GM18907 (cell line): ENCODE measurements around the gene HNF4A.

Experiments
- ATAC-seq: cut with Tn5 transposase; IDR thresholded peaks from one replicate; pipeline ENCODE4 v1.9.1; 2021; ENCODE audit warnings: mild to moderate bottlenecking, moderate library complexity; ENCODE audit not compliant: unreplicated experiment

HNF4A gene

DNA sequence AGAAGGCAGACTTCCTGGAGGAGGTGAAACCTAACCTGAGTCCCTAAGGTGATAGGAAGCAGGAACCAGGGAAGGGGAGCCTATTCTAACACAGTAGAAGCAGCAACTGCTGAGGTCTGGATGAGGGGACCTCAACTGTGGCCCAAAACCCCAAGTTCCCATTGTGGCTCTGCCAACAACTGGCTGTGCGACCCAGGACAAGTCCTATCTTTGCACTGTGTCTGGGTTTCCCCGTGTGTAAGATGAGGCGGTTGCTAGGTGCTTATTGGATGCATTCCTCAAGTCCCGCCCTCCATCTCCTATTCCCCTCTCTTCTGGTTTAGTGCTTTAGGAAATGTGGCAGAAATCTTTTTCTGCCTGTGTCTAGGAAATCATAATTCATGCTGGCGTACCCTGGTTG lies 68.0 kb downstream of the HNF4A start:
- ATAC-seq: no peak

DNA sequence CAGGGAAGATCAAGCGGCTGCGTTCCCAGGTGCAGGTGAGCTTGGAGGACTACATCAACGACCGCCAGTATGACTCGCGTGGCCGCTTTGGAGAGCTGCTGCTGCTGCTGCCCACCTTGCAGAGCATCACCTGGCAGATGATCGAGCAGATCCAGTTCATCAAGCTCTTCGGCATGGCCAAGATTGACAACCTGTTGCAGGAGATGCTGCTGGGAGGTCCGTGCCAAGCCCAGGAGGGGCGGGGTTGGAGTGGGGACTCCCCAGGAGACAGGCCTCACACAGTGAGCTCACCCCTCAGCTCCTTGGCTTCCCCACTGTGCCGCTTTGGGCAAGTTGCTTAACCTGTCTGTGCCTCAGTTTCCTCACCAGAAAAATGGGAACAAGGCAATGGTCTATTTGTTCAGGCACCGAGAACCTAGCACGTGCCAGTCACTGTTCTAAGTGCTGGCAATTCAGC lies 68.6 kb downstream of the HNF4A start:
- ATAC-seq: no peak

GRCh38 chr20:44425923-44426322 lies 70.4 kb downstream of the HNF4A start:
- no peak for ATAC-seq

DNA sequence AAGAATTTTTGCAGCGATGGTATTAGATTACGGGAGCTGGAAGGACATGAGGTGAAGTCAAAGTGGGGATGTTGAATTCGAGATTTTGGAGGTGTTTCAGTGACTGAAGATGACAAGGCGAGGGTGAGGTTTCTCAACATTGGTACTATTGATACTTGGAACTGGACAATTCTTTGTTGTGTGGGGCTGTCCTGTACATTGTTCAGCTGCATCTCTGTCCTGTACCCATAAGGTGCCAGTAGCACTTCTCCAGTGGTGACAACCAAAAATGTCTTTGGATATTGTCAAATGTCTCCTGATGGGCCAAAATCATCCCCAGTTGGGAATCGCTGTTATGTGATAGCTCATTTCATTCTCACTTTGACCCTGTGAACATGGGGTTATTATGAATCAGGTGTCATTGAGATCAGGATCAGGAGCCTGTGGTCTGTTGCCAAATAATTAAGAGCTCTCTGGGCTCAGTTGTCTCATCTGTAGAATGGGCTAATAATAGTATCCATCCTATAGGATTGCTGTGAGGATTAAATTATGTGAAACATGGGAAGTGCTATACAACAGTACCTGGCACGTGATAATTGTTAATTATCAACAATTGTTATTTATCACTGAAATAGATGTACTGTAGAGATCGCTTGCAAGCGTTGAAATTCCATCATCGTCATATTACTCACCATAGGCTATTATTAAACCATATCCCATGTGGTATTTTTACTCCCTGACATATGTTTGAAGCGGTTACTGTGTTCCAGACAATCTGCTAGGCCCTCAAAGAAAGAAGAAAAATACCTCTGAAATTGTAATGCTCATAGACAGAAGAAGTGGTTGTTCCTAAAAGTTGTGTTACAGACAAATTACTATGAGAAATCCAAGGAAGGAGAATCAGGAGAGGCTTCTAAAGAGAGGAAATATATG lies 71.6 kb downstream of the HNF4A start:
- no peak for ATAC-seq

GRCh38 chr20:44427804-44428173 lies 72.3 kb downstream of the HNF4A start:
- ATAC-seq: no peak

GRCh38 chr20:44428174-44429016 lies 72.9 kb downstream of the HNF4A start:
- ATAC-seq: no peak

- ATAC-seq: no peak
These were observed 73.5 kb downstream of the HNF4A start for GRCh38 chr20:44429017-44429339.

DNA sequence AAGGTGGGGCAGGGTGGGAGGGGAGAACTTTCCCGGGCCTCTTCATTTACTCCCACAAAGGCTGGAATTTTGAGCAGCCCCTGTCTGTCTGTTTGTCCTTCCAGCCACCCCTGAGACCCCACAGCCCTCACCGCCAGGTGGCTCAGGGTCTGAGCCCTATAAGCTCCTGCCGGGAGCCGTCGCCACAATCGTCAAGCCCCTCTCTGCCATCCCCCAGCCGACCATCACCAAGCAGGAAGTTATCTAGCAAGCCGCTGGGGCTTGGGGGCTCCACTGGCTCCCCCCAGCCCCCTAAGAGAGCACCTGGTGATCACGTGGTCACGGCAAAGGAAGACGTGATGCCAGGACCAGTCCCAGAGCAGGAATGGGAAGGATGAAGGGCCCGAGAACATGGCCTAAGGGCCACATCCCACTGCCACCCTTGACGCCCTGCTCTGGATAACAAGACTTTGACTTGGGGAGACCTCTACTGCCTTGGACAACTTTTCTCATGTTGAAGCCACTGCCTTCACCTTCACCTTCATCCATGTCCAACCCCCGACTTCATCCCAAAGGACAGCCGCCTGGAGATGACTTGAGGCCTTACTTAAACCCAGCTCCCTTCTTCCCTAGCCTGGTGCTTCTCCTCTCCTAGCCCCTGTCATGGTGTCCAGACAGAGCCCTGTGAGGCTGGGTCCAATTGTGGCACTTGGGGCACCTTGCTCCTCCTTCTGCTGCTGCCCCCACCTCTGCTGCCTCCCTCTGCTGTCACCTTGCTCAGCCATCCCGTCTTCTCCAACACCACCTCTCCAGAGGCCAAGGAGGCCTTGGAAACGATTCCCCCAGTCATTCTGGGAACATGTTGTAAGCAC lies 74.1 kb downstream of the HNF4A start:
- no peak for ATAC-seq

DNA sequence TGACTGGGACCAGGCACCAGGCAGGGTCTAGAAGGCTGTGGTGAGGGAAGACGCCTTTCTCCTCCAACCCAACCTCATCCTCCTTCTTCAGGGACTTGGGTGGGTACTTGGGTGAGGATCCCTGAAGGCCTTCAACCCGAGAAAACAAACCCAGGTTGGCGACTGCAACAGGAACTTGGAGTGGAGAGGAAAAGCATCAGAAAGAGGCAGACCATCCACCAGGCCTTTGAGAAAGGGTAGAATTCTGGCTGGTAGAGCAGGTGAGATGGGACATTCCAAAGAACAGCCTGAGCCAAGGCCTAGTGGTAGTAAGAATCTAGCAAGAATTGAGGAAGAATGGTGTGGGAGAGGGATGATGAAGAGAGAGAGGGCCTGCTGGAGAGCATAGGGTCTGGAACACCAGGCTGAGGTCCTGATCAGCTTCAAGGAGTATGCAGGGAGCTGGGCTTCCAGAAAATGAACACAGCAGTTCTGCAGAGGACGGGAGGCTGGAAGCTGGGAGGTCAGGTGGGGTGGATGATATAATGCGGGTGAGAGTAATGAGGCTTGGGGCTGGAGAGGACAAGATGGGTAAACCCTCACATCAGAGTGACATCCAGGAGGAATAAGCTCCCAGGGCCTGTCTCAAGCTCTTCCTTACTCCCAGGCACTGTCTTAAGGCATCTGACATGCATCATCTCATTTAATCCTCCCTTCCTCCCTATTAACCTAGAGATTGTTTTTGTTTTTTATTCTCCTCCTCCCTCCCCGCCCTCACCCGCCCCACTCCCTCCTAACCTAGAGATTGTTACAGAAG lies 75.0 kb downstream of the HNF4A start:
- ATAC-seq: no peak

DNA sequence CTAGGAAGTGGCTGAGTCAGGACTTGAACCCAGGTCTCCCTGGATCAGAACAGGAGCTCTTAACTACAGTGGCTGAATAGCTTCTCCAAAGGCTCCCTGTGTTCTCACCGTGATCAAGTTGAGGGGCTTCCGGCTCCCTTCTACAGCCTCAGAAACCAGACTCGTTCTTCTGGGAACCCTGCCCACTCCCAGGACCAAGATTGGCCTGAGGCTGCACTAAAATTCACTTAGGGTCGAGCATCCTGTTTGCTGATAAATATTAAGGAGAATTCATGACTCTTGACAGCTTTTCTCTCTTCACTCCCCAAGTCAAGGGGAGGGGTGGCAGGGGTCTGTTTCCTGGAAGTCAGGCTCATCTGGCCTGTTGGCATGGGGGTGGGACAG lies 75.6 kb downstream of the HNF4A start:
- no peak for ATAC-seq

DNA sequence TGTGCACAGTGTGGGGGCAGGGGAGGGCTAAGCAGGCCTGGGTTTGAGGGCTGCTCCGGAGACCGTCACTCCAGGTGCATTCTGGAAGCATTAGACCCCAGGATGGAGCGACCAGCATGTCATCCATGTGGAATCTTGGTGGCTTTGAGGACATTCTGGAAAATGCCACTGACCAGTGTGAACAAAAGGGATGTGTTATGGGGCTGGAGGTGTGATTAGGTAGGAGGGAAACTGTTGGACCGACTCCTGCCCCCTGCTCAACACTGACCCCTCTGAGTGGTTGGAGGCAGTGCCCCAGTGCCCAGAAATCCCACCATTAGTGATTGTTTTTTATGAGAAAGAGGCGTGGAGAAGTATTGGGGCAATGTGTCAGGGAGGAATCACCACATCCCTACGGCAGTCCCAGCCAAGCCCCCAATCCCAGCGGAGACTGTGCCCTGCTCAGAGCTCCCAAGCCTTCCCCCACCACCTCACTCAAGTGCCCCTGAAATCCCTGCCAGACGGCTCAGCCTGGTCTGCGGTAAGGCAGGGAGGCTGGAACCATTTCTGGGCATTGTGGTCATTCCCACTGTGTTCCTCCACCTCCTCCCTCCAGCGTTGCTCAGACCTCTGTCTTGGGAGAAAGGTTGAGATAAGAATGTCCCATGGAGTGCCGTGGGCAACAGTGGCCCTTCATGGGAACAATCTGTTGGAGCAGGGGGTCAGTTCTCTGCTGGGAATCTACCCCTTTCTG lies 76.2 kb downstream of the HNF4A start:
- ATAC-seq: no peak

- no peak for ATAC-seq
These were observed 77.4 kb downstream of the HNF4A start for GRCh38 chr20:44432618-44433577.

DNA sequence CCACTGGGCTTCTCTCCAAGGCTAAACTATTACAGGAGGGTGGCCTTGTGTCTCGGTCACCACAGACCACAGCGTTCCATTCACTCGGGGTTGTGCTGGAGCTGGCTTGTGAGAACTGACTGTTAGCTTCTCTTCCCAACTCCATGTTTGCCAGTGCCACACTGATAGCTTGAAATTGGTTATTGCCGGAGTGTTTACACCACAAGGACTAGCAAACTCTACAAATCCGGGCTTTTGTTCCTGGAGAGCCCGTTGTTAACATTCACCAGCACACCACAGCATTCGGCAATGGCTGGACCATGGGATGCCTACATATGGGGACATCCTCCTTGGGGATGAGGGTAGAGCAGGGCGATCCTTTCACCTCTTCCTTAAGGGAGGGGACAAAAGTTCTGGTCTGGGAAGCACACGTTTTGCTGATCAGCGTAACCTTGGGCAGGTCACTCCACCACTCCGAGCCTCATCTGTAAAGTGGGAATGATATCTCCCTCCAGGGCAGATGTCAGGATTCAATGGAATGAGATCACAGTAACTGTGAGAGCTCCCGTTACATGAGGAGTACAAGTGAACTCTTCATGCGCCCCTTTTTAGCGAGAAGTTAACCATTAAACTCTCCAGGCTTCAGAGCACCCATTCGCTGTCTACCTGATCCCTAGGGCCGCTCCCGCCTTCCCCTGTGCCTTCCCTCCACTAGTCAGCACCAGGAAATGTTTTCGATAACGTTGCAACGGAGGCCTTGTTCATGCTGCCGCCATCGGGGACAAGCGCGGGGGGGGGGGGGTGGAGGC lies 78.4 kb downstream of the HNF4A start:
- no peak for ATAC-seq

GRCh38 chr20:44435630-44436335 lies 80.3 kb downstream of the HNF4A start:
- ATAC-seq: no peak

DNA sequence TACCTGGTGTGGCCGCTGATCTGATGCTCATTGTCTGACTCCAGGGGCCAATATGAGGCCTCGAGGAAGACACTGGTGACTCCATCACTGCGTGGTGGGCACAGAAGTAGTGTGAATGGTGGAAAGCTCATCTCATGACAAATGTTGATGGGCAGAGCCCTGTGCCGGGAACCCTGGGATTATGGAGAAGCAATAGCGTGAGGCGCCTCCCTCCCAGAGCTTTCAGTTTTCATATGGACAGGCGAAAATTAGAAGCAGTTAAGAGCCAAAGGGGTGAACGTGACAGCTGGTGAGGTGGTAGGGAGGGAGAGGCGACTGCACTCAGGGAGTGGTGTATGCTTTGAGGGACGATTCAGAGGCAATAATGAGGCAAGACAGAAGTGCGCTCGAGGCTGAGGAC lies 80.9 kb downstream of the HNF4A start:
- ATAC-seq: no peak

DNA sequence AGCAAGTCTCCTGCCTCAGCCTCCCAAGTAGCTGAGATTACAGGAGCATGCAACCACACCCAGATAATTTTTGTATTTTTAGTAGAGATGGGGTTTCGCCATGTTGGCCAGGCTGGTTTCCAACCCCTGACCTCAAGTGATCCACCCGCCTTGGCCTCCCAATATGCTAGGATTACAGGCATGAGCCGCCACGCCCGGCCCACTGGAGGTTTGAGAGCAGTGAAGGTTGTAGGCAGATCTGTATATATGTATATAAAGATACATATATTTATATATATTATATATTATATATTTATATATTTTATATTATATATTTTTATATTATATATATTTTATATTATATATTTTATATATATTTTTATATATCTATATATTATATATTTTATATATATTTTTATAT lies 82.0 kb downstream of the HNF4A start:
- ATAC-seq: no peak

- ATAC-seq: no peak
These were observed 83.3 kb downstream of the HNF4A start for GRCh38 chr20:44438782-44439181.
